Fibroblast of the aortic adventitia (primary cell): Measurements from ENCODE around the gene TRIM60. TPM values are rescaled to one million over a fixed set of nuclear protein-coding genes. Genes with fewer than 3 reads are reported as not detected.
"Not testable (repeated sequence)": the region's sequence is repeated elsewhere in the genome, so short reads cannot be mapped to it uniquely, and the experiment has no call there.

ENCODE experiments used
- DNase-seq: peaks from one replicate; pipeline ENCODE4 v3.0.0-alpha.2; 2010; ENCODE audit warnings: low read depth
- H3K4me3 ChIP-seq: 2 replicates; pipeline ENCODE4 v1.5.1; 2011; ENCODE audit warnings: low read depth, mild to moderate bottlenecking, control low read depth, low read length, moderate library complexity
- CTCF ChIP-seq: IDR thresholded peaks from 2 replicates; pipeline ENCODE4 v1.5.1; 2011; ENCODE audit warnings: mild to moderate bottlenecking, low read length, control low read depth, inconsistent platforms; ENCODE audit not compliant: insufficient read depth
- total RNA-seq: library from RNA; depleted of rRNA; stranded (reverse); fragments of >200 nt; gene quantifications from 2 replicates; pipeline ENCODE4 v1.2.3, GENCODE V29; 2012; ENCODE audit warnings: low replicate concordance

TRIM60 gene
- total RNA-seq, 1 donor = not detected

DNA sequence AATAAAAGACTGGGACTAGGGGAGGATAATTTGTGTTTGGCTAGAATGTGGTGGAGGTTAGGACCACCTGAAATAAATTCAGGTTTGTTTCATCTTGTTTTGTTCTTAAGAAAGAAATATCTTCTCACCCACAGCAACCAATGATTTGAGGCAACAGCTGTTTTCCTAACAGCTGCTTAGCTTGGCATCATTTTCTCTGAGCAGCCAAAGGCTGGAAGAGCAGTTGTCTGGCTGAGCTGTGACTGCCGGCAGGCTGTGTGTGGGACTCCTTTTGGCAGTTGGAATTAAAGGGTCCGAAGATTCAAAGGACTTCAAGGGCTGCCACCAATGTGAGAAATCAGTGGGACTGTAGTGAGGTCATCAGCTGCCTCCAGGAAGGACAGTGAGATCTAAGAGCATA, 26.9 kb downstream of the TRIM60 start:
- no peak overlapping the region for H3K4me3 ChIP-seq
- no peak for DNase-seq
- no peak for TF ChIP-seq CTCF

DNA sequence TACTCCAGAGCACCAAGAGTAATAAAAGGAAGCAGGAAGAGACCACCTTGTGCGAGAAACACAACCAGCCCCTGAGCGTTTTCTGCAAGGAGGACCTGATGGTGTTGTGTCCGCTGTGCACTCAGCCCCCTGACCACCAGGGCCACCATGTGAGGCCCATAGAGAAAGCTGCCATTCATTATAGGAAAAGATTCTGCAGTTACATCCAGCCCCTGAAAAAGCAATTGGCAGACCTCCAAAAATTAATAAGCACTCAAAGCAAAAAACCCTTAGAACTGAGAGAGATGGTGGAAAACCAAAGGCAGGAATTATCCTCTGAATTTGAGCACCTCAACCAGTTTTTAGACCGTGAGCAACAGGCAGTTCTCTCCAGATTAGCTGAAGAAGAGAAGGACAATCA, 27.6 kb downstream of the TRIM60 start:
- H3K4me3 ChIP-seq = no peak overlapping the region
- DNase-seq = no peak
- no peak for TF ChIP-seq CTCF

GRCh38 chr4:165060938-165061337, 29.1 kb downstream of the TRIM60 start:
- no peak for DNase-seq

GRCh38 chr4:165070560-165070959, 38.8 kb downstream of the TRIM60 start:
- H3K4me3 ChIP-seq = no peak overlapping the region
- TF ChIP-seq CTCF = no peak
- DNase-seq = no peak

More at GRCh38 chr4:165060938-165061337, 29.1 kb downstream of the TRIM60 start:
- TF ChIP-seq CTCF = no peak
- no peak overlapping the region for H3K4me3 ChIP-seq

DNA sequence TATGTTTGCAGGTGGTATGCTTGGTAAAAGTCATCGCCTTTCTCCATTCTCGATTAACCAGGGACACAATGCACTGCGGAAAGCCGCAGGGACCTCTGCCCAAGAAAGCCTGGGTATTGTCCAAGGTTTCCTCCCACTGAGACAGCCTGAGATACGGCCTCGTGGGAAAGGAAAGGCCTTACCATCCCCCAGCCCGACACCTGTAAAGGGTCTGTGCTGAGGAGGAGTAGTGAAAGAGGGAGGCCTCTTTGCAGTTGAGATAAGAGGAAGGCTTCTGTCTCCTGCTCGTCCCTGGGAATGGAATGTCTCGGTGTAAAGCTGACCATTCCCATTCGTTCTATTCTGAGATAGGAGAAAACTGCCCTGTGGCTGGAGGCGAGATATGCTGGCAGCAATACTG, 41.5 kb downstream of the TRIM60 start:
- DNase-seq, H3K4me3 ChIP-seq: not testable (repeated sequence)

DNA sequence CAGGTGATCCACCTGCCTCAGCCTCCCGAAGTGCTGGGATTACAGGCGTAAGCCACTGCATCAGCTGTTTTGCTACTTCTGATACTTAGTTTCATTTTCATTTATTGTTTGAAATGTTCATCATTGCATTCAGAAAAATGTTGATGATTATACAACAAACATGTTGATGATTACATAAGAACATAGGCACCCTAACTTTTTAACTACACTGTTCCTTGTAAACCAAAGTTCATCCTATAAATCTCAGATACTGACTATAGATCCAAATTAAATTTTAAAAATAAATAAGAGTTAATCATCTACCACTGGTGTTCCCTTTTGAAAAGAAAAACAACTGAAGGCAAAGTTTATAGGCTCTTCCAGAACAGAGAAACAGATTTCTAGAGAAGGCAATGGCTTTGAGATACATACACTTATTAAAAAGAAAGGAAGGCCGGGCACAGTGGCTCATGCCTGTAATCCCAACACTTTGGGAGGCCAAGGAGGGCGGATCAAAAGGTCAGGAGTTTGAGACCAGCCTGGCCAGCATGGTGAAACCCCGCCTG, 45.3 kb downstream of the TRIM60 start:
- no peak overlapping the region for H3K4me3 ChIP-seq
- TF ChIP-seq CTCF = no peak
- DNase-seq = no peak

- no peak for DNase-seq
- no peak for TF ChIP-seq CTCF
- no peak overlapping the region for H3K4me3 ChIP-seq
These were observed 47.7 kb downstream of the TRIM60 start for GRCh38 chr4:165079476-165079875.

- DNase-seq, H3K4me3 ChIP-seq: not testable (repeated sequence)
These were observed 53.0 kb downstream of the TRIM60 start for GRCh38 chr4:165084787-165085186.
